Common myeloid progenitor, CD34-positive (primary cell): ENCODE results near the gene HSPB1.
"Not testable (repeated sequence)": the region's sequence is repeated elsewhere in the genome, so short reads cannot be mapped to it uniquely, and the experiment has no call there.

ENCODE experiments used
- CTCF ChIA-PET: fragments of 350-600 bp; sonication (Branson Sonifier 250); formaldehyde crosslinking; loops from one replicate; lab custom pipeline; 2021; ENCODE audit warnings: antibody characterized with exemption; lab: Charles Lee
- POLR2A ChIA-PET: fragments of 350-600 bp; sonication (Branson Sonifier 250); formaldehyde crosslinking; loops from one replicate; lab custom pipeline; 2021; ENCODE audit warnings: antibody characterized with exemption; lab: Charles Lee
- DNase-seq, 3 donors: peaks; one replicate each; pipeline versions ENCODE4 v3.0.0 to v3.0.0-alpha.2; 2013
- H3K27ac ChIP-seq, 2 experiments: 1 replicate in 1 of 2; 2 replicates in 1 of 2; pipeline ENCODE4 v1.7.0; 2013; ENCODE audit warnings: inconsistent platforms in 2 of 2, low read length in 2 of 2, mild to moderate bottlenecking in 2 of 2, low read depth in 1 of 2, moderate library complexity in 1 of 2; ENCODE audit not compliant: severe bottlenecking in 2 of 2, insufficient read depth in 1 of 2, poor library complexity in 1 of 2
- H3K27me3 ChIP-seq, 5 experiments: replicated peaks in 2 of 5; 1 replicate in 3 of 5; 2 replicates in 2 of 5; pipeline versions ENCODE4 v1.6.1 to v1.7.0; 2013; ENCODE audit warnings: low read length in 4 of 5, mild to moderate bottlenecking in 2 of 5, moderate library complexity in 2 of 5, inconsistent platforms in 1 of 5; ENCODE audit not compliant: insufficient read depth in 5 of 5, control insufficient read depth in 4 of 5
- H3K36me3 ChIP-seq, 4 experiments: 1 replicate in 2 of 4; 2 replicates in 2 of 4; pipeline versions ENCODE4 v1.6.1 to v1.7.0; 2013; ENCODE audit warnings: low read length in 3 of 4, control low read depth in 1 of 4, mild to moderate bottlenecking in 1 of 4; ENCODE audit not compliant: control insufficient read depth in 4 of 4, insufficient read depth in 4 of 4
- H3K4me1 ChIP-seq, 4 experiments: 1 replicate in 3 of 4; 2 replicates in 1 of 4; pipeline versions ENCODE4 v1.6.1 to v1.7.1; 2013; ENCODE audit warnings: low read length in 3 of 4, mild to moderate bottlenecking in 3 of 4, control low read depth in 1 of 4, inconsistent platforms in 1 of 4, moderate library complexity in 1 of 4; ENCODE audit not compliant: control insufficient read depth in 4 of 4, insufficient read depth in 4 of 4; ENCODE audit errors: control extremely low read depth in 1 of 4
- H3K4me3 ChIP-seq, 7 experiments: 1 replicate in 4 of 7; 2 replicates in 3 of 7; pipeline versions ENCODE4 v1.5.1 to v1.7.0; 2013; ENCODE audit warnings: mild to moderate bottlenecking in 7 of 7, low read length in 6 of 7, moderate library complexity in 6 of 7, inconsistent platforms in 2 of 7, low read depth in 2 of 7, control low read depth in 1 of 7; ENCODE audit not compliant: insufficient read depth in 4 of 7, control insufficient read depth in 1 of 7; ENCODE audit errors: extremely low read depth in 1 of 7
- H3K9me3 ChIP-seq, 5 experiments: 1 replicate in 4 of 5; 2 replicates in 1 of 5; pipeline versions ENCODE4 v1.6.1 to v1.7.1; 2013; ENCODE audit warnings: low read length in 4 of 5, mild to moderate bottlenecking in 2 of 5, inconsistent platforms in 1 of 5, low read depth in 1 of 5, moderate library complexity in 1 of 5; ENCODE audit not compliant: control insufficient read depth in 4 of 5, insufficient read depth in 2 of 5; ENCODE audit errors: control extremely low read depth in 1 of 5
- WGBS: methylation state at CpG from one replicate; pipeline ENCODE4 v1.1.5; 2013; ENCODE audit not compliant: insufficient coverage; 5-methylcytosine and 5-hydroxymethylcytosine counted together

Gene HSPB1

DNA sequence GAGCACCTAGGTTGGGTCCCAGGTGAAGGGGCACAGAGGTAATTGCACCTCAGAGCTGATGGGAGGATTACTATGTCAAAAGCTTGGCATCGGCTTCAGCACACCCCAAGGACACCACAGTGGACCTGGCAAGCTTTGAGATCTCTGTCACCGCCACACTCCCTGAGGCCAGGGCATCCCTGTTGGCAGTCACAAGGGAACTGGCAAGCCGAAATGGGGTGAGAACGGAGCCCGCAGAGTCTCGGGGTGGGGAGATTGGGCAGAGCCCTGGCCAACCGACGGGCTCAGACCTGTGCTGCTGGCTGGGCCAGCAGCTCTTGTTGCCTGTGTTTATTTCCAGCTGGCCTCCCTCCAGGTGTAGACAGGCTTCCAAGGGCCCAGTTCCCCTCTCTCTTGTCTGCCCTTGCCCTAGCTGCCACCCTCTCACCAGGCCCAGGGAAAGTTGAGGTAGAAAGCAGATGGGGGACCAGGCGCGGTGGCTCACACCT lies 2.5 kb downstream of the HSPB1 start:
- no peak for DNase-seq
- no peak overlapping the region for H3K4me3 ChIP-seq
- 99% methylated on average over 10 of the region's 10 CpGs for WGBS

DNA sequence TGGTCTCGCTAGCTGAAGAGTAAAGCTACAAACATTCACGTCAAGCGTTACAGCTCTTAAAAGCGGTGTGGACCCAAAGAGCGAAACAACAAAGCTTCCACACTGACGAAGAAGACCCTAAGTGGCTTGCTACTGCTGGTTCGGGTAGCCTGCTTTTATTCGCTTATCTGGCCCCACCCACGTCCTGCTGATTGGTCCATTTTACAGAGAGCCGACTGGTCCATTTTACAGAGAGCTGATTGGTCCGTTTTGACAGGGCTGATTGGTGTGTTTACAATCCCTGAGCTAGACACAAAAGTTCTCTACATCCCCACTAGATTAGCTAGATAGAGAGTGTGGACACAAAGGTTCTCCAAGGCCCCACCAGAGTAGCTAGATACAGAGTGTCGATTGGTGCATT lies 6.4 kb downstream of the HSPB1 start:
- H3K27ac ChIP-seq, H3K9me3 ChIP-seq, H3K27me3 ChIP-seq, POLR2A ChIA-PET, DNase-seq, H3K4me3 ChIP-seq, H3K36me3 ChIP-seq: not testable (repeated sequence)
- H3K4me1 ChIP-seq, result peaks cover 0 to 22% (median 11%) of the 10 kb centered on the region in 4 experiments
- WGBS, result 98% methylated on average over 11 of the region's 12 CpGs
- CTCF ChIA-PET, result interaction anchor here (1.0 to 20.5 kb wide), 3 partner anchors 20 to 131 kb away, joined by 3 to 303 read pairs (median 9); no protein-coding TSS in a partner anchor

More for the DNA sequence above, 2.5 kb downstream of the HSPB1 start:
- H3K36me3 ChIP-seq, result peaks cover 0 to 3% (median 0%) of the 10 kb centered on the region in 4 experiments
- no peak overlapping the region for H3K27ac ChIP-seq
- no peaks in the 10 kb centered on the region for H3K9me3 ChIP-seq
- CTCF ChIA-PET, result interaction anchor here (0.7 to 20.5 kb wide), 6 partner anchors 10 to 127 kb away, joined by 3 to 303 read pairs (median 4); no protein-coding TSS in a partner anchor
- POLR2A ChIA-PET, result interaction anchor here (0.9 kb wide), 1 partner anchor 119 kb away, joined by 3 read pairs; no protein-coding TSS in a partner anchor
- no peaks in the 10 kb centered on the region for H3K27me3 ChIP-seq
- H3K4me1 ChIP-seq, result peaks cover 0 to 27% (median 20%) of the 10 kb centered on the region in 4 experiments

DNA sequence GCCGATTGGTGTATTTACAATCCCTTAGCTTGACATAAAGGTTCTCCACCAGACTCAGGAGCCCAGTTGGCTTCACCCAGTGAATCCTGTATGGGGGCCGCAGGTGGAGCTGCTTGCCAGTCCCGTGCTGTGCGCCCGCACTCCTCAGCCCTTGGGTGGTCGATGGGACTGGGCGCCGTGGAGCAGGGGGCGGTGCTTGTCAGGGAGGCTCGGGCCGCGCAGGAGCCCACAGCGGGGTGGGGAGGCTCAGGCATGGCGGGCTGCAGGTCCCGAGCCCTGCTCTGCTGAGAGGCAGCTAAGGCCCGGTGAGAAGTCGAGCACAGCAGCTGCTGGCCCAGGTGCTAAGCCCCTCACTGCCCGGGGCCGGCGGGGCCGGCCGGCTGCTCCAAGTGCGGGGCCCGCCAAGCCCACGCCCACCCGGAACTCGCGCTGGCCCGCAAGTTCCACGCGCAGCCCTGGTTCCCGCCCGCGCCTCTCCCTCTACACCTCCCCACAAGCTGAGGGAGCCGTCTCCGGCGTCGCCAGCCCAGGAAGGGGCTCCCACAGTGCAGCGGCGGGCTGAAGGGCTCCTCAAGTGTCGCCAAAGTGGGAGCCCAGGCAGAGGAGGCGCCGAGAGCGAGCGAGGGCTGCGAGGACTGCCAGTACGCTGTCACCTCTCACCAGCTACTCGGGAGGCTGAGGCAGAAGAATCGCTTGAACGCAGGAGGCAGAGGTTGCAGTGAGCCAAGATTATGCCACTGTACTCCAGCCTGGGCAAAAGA lies 7.0 kb downstream of the HSPB1 start:
- not testable (repeated sequence) for DNase-seq, H3K36me3 ChIP-seq, H3K27me3 ChIP-seq, H3K9me3 ChIP-seq, H3K4me3 ChIP-seq, H3K27ac ChIP-seq
- ChIA-PET POLR2A (interaction anchor here (1.2 kb wide), 1 partner anchor 17 kb away, joined by 3 read pairs; no protein-coding TSS in a partner anchor), CTCF (interaction anchor here (1.0 to 20.5 kb wide), 3 partner anchors 21 to 131 kb away, joined by 3 to 303 read pairs (median 9); no protein-coding TSS in a partner anchor)
- peaks cover 0 to 18% (median 9%) of the 10 kb centered on the region in 4 experiments for H3K4me1 ChIP-seq
- WGBS, result 97% methylated on average over 29 of the region's 50 CpGs

DNA sequence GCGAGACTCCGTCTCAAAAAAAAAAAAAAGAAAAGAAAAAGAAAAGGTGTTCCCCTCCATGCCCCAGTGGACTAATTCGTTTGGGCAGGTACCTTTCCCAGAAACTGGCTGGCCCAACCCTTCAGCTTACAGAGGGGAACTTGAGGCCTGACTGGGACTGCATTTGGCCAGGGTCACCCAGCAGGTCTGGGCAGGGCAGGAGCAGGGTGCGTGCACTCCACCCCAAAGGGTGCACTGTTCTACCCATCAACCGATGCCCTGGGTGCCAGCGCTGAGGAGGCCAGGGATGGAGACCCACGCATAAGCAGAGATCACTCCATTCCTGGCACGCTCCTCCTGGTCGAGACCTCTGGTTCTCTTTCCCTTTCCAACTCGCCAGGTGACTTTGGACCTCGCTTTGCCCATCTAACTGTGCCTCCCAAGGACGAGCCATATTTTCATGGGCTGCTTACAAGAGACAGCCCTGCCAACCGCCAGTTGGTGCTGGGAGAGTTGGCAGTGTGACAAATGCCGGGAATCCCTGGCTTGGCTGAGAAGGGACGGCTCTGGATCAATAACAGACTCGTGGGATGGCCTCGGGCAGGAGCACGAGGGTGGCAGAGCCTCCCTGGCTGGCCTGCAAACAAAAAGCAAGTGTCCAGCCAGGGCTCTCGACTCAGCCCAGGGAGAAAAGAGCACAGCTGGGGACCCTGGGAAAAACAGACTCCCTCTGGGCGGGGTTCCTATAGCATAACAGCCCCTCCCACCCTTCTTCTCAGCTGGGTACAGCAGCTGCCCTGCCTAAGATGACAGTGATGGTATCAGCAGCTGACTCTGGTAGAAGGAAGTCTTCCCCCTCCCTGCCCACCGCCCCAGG lies 7.9 kb downstream of the HSPB1 start:
- peaks cover 0 to 17% (median 12%) of the 10 kb centered on the region in 4 experiments for H3K4me1 ChIP-seq
- no peaks in the 10 kb centered on the region for H3K36me3 ChIP-seq
- H3K27me3 ChIP-seq, result no peaks in the 10 kb centered on the region
- CTCF ChIA-PET, result interaction anchor here (3.5 to 20.5 kb wide), 3 partner anchors 22 to 132 kb away, joined by 16 to 303 read pairs (median 78); no protein-coding TSS in a partner anchor
- H3K9me3 ChIP-seq, result no peaks in the 10 kb centered on the region
- WGBS, result 90% methylated on average over 16 of the region's 21 CpGs
- POLR2A ChIA-PET, result interaction anchor here (1.2 to 1.5 kb wide), 2 partner anchors 7 to 18 kb away, joined by 3 to 5 read pairs; partner anchors contain the start of gene HSPB1
- no peak for DNase-seq
- no peak overlapping the region for H3K4me3 ChIP-seq
- no peak overlapping the region for H3K27ac ChIP-seq

DNA sequence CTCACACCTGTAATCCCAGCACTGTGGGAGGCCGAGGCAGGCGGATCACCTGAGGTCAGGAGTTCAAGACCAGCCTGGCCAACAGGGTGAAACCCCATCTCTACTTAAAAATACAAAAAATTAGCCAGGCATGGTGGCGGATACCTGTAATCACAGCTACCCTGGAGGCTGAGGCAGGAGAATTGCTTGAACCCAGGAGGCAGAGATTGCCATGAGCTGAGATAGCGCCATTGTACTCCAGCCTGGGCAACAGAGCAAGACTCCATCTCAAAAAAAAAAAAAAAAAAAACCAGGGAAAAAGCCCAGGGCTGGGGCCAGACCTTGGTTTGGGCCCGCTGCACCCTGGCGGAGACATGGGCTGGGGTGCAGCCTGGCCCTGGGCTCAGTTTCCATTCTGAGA lies 9.4 kb downstream of the HSPB1 start:
- POLR2A ChIA-PET, result interaction anchor here (1.5 kb wide), 1 partner anchor 9 kb away, joined by 5 read pairs; the partner anchor contains the start of gene HSPB1
- H3K4me1 ChIP-seq, result peaks cover 0 to 22% (median 14%) of the 10 kb centered on the region in 4 experiments
- not testable (repeated sequence) for H3K4me3 ChIP-seq, DNase-seq, H3K9me3 ChIP-seq, H3K27ac ChIP-seq, H3K36me3 ChIP-seq, H3K27me3 ChIP-seq
- 100% methylated on average over 5 of the region's 6 CpGs for WGBS
- CTCF ChIA-PET, result interaction anchor here (0.6 to 20.5 kb wide), 4 partner anchors 23 to 259 kb away, joined by 3 to 303 read pairs (median 47); no protein-coding TSS in a partner anchor

DNA sequence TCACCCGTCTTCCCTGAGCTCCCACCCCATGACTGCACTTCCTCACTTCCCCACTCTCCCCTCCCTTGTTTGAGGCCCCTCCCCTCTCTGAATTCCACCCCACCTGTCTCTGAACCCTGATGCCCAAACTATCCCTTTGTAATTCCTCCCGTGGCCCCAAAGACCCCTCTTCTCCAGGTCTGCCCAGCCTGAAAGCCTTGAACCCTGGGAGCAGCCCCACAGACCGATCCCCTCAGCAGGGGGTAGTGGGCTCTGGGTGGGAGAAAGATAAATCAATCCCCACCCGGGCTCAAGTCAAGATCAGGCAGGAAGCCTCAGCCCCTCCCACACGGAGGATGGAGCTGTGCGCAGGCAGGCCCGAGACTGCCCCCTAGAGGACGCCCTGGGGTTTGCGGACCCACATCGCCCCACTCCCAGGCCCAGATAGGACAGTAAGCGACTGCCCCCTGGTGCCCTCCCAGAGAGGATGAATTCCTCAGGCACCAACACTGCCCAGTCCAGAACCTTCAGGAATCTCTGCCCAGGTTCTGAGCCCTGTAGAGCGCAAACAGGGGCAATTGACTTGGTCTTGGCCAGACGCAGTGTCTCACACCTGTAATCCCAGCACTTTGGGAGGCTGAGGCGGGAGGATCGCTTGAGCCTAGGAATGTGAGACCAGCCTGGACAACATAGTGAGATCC lies 11.7 kb downstream of the HSPB1 start:
- H3K36me3 ChIP-seq, result no peaks in the 10 kb centered on the region
- H3K4me1 ChIP-seq, result peaks cover 3 to 37% (median 29%) of the 10 kb centered on the region in 4 experiments
- no peaks in the 10 kb centered on the region for H3K27me3 ChIP-seq
- no peak overlapping the region for H3K27ac ChIP-seq
- POLR2A ChIA-PET, result interaction anchor here (0.5 to 2.5 kb wide), 3 partner anchors 12 to 72 kb away, joined by 4 to 13 read pairs (median 7); partner anchors contain the start of gene HSPB1
- DNase-seq, result peak; percentile 92 to 96 (median 95)
- 2% methylated on average over 9 of the region's 15 CpGs for WGBS
- CTCF ChIA-PET, result interaction anchor here (1.2 to 20.5 kb wide), 18 partner anchors 9 to 155 kb away, joined by 3 to 303 read pairs (median 6); partner anchors contain the start of genes HSPB1 and YWHAG
- no peaks in the 10 kb centered on the region for H3K9me3 ChIP-seq
- H3K4me3 ChIP-seq, result peak overlapping the region in 3 of 7 experiments; percentile 19 to 54 (median 30)
